Spleen (tissue), 7 donors: ENCODE measurements around the gene CETN3.

Source experiments
- POLR2A ChIP-seq, 3 donors: fragments of 450-650 bp; IDR thresholded peaks; one replicate each; pipeline ENCODE4 v1.5.1; 2017; ENCODE audit warnings: antibody characterized with exemption in 3 of 3, mild to moderate bottlenecking in 1 of 3
- POLR2AphosphoS5 ChIP-seq, 3 donors: sonication (generic); formaldehyde crosslinking; IDR thresholded peaks; one replicate each; pipeline ENCODE4 v1.5.1; 2017; ENCODE audit warnings: antibody characterized with exemption in 3 of 3
- TF ChIP-seq, protein P1 (sequence below), 11 experiments: fragments of 200-600 bp in 7 of 11; fragments of 450-650 bp in 4 of 11; sonication (generic) in 4 of 11; IDR thresholded peaks in 8 of 11; conservative IDR thresholded peaks in 3 of 11; 1 replicate in 7 of 11; 2 replicates in 4 of 11; pipeline versions ENCODE4 v1.4.0 to v1.8.0; 2016 to 2021; ENCODE audit warnings: antibody characterized with exemption in 11 of 11, inconsistent platforms in 4 of 11, mild to moderate bottlenecking in 1 of 11
- donor health status: DM: no; HTN: no; CAD: no; lungs with moderate emphysema.
- donor health status: DM: no; HTN: no; CAD: no.
- donor health status: DM: no; HTN: no; CAD: no.

- TF ChIP-seq, protein P1, sequence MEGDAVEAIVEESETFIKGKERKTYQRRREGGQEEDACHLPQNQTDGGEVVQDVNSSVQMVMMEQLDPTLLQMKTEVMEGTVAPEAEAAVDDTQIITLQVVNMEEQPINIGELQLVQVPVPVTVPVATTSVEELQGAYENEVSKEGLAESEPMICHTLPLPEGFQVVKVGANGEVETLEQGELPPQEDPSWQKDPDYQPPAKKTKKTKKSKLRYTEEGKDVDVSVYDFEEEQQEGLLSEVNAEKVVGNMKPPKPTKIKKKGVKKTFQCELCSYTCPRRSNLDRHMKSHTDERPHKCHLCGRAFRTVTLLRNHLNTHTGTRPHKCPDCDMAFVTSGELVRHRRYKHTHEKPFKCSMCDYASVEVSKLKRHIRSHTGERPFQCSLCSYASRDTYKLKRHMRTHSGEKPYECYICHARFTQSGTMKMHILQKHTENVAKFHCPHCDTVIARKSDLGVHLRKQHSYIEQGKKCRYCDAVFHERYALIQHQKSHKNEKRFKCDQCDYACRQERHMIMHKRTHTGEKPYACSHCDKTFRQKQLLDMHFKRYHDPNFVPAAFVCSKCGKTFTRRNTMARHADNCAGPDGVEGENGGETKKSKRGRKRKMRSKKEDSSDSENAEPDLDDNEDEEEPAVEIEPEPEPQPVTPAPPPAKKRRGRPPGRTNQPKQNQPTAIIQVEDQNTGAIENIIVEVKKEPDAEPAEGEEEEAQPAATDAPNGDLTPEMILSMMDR (IDR thresholded peaks at IDR 0.05 in 8 of 11, conservative IDR thresholded peaks at IDR 0.05 in 3 of 11): no peak
- TF ChIP-seq POLR2AphosphoS5 (IDR thresholded peaks at IDR 0.05): no peak
- no peak for TF ChIP-seq POLR2A (IDR thresholded peaks at IDR 0.05)
These were observed 11.6 kb upstream of the CETN3 start for GRCh38 chr5:90421136-90421535.
